Lung (tissue), 12 donors: ENCODE measurements around the gene ARG2. TPM values are rescaled to one million over a fixed set of nuclear protein-coding genes. Genes with fewer than 3 reads are reported as not detected.
"Not testable (repeated sequence)": the region's sequence is repeated elsewhere in the genome, so short reads cannot be mapped to it uniquely, and the experiment has no call there.

ENCODE experiments used
- ATAC-seq: fragments of 200-7000 bp; cut with Tn5 transposase; one replicate; pipeline ENCODE4 v1.9.1; 2020; ENCODE audit warnings: moderate number of reproducible peaks; ENCODE audit not compliant: insufficient read depth, low FRiP score
- DNase-seq, 3 donors: peaks; one replicate each; pipeline ENCODE4 v3.0.0-alpha.2; 2013 to 2017
- H3K27ac ChIP-seq, 2 donors: one replicate each; pipeline ENCODE4 v1.5.1; 2013; ENCODE audit warnings: mild to moderate bottlenecking in 2 of 2, moderate library complexity in 2 of 2, control low read depth in 1 of 2, inconsistent platforms in 1 of 2, low read depth in 1 of 2, low read length in 1 of 2
- H3K27me3 ChIP-seq, 3 donors: one replicate each; pipeline ENCODE4 v1.5.1; 2013; ENCODE audit warnings: low read length in 2 of 3; ENCODE audit not compliant: control insufficient read depth in 3 of 3, insufficient read depth in 3 of 3
- H3K36me3 ChIP-seq, 4 donors: one replicate each; pipeline ENCODE4 v1.5.1; 2013; ENCODE audit warnings: low read length in 4 of 4, mild to moderate bottlenecking in 1 of 4, moderate library complexity in 1 of 4; ENCODE audit not compliant: control insufficient read depth in 4 of 4, insufficient read depth in 4 of 4
- H3K4me1 ChIP-seq, 5 donors: one replicate each; pipeline ENCODE4 v1.5.1; 2013; ENCODE audit warnings: low read length in 5 of 5, mild to moderate bottlenecking in 2 of 5, moderate library complexity in 1 of 5; ENCODE audit not compliant: control insufficient read depth in 5 of 5, insufficient read depth in 5 of 5
- H3K4me3 ChIP-seq: one replicate; pipeline ENCODE4 v1.5.1; 2013; ENCODE audit warnings: mild to moderate bottlenecking, control low read depth, moderate library complexity
- H3K9ac ChIP-seq, 2 donors: one replicate each; pipeline ENCODE4 v1.5.1; 2013; ENCODE audit warnings: low read length in 2 of 2, control low read depth in 1 of 2; ENCODE audit not compliant: insufficient read depth in 1 of 2
- H3K9me3 ChIP-seq, 4 donors: one replicate each; pipeline ENCODE4 v1.5.1; 2013; ENCODE audit warnings: low read length in 3 of 4, mild to moderate bottlenecking in 1 of 4, moderate library complexity in 1 of 4; ENCODE audit not compliant: control insufficient read depth in 4 of 4, insufficient read depth in 3 of 4
- CTCF ChIP-seq: IDR thresholded peaks from 2 replicates; pipeline ENCODE4 v1.5.1; 2012; ENCODE audit warnings: mild to moderate bottlenecking; ENCODE audit errors: control extremely low read depth, extremely low read depth
- WGBS, 2 donors: extraction: QIAGEN DNeasy Blood & Tissue Kit; methylation state at CpG; one replicate each; pipeline ENCODE4 v1.1.7; 2013; 5-methylcytosine and 5-hydroxymethylcytosine counted together
- polyA plus RNA-seq, 2 donors: library from polyadenylated mRNA; stranded (reverse); fragments of 200-250 nt; gene quantifications; one replicate each; pipeline ENCODE4 v1.2.1, GENCODE V29; 2013
- total RNA-seq, 2 donors: library from RNA; depleted of rRNA in 1 of 2; stranded (reverse); fragments of >200 nt in 1 of 2; gene quantifications; one replicate each; pipeline ENCODE4 v1.2.1, GENCODE V29; 2014 to 2021
- donor health status: control.
- donor health status: control.
- donor health status: Bipolar disorder and iron deficiency.
- donor health status: healthy.
- donor health status: DM: yes; HTN: yes; CAD: no.

The ARG2 gene
- total and polyA plus RNA-seq, 4 donors: 1.1 to 5.9 (median 5.0) TPM

- ATAC-seq (no peak), DNase-seq (peak; percentile 22 to 37 (median 27))
- Histone ChIP-seq H3K27ac (peak overlapping the region; percentile 29 to 38), H3K9me3 (no peaks in the 10 kb centered on the region), H3K9ac (peak overlapping the region; percentile 26 to 53), H3K4me1 (peaks cover 0 to 5% (median 0%) of the 10 kb centered on the region in 5 donors), H3K36me3 (no peaks in the 10 kb centered on the region), H3K27me3 (peaks cover 0 to 4% (median 3%) of the 10 kb centered on the region in 3 donors), H3K4me3 (peak overlapping the region; percentile 46)
- no peak for TF ChIP-seq CTCF
- WGBS, 2 donors: 10 to 12% methylated on average over 19 of the region's 19 CpGs
Measured at GRCh38 chr14:67620217-67620785, 581 bp downstream of the ARG2 start.

GRCh38 chr14:67622675-67623074 is 3.0 kb downstream of the ARG2 start:
- no peak for TF ChIP-seq CTCF
- no peaks in the 10 kb centered on the region for H3K36me3 ChIP-seq
- no peak overlapping the region for H3K4me3 ChIP-seq
- peaks cover 0 to 5% (median 0%) of the 10 kb centered on the region in 5 donors for H3K4me1 ChIP-seq
- H3K27me3 ChIP-seq: peaks cover 0 to 4% (median 3%) of the 10 kb centered on the region in 3 donors
- ATAC-seq (no peak), DNase-seq (peak in 2 of 3 donors; percentile 60 to 65)
- no peaks in the 10 kb centered on the region for H3K9me3 ChIP-seq
- H3K9ac ChIP-seq: no peak overlapping the region
- 28 to 38% methylated on average over 4 of the region's 4 CpGs for WGBS, 2 donors
- H3K27ac ChIP-seq: no peak overlapping the region

GRCh38 chr14:67623114-67623513 is 3.4 kb downstream of the ARG2 start:
- H3K4me1 ChIP-seq: peaks cover 0 to 5% (median 0%) of the 10 kb centered on the region in 5 donors
- no peak for ATAC-seq
- peak in 1 of 3 donors; percentile 31 for DNase-seq
- WGBS, 2 donors: 3 to 13% methylated on average over 2 of the region's 2 CpGs
- no peaks in the 10 kb centered on the region for H3K9me3 ChIP-seq
- H3K9ac ChIP-seq: no peak overlapping the region
- H3K4me3 ChIP-seq: no peak overlapping the region
- H3K27ac ChIP-seq: peak overlapping the region in 1 of 2 donors; percentile 52
- peaks cover 0 to 4% (median 3%) of the 10 kb centered on the region in 3 donors for H3K27me3 ChIP-seq
- no peak for TF ChIP-seq CTCF
- no peaks in the 10 kb centered on the region for H3K36me3 ChIP-seq

- H3K4me3 ChIP-seq, DNase-seq, H3K9ac ChIP-seq, H3K27me3 ChIP-seq, H3K9me3 ChIP-seq, ATAC-seq, H3K36me3 ChIP-seq, H3K4me1 ChIP-seq, H3K27ac ChIP-seq: not testable (repeated sequence)
- WGBS, 2 donors: 76 to 94% methylated on average over 1 of the region's 1 CpG
Measured at GRCh38 chr14:67626131-67626530, 6.4 kb downstream of the ARG2 start.
